Measurements from ENCODE around the gene CLEC19A. TPM values are rescaled to one million over a fixed set of nuclear protein-coding genes. Genes with fewer than 3 reads are reported as not detected.

The CLEC19A gene
- total and polyA plus RNA-seq, 2 experiments from 2014 or later: not detected

- no peaks in the 10 kb centered on the region for H3K9me3 Mint-ChIP-seq
- H3K36me3 Mint-ChIP-seq (ENCODE audit: low read depth): no peaks in the 10 kb centered on the region
- H3K4me2 ChIP-seq: no peak overlapping the region
- no peaks in the 10 kb centered on the region for H4K20me1 ChIP-seq (replicated peaks; ENCODE audit: insufficient read depth)
- no peaks in the 10 kb centered on the region for H3F3A ChIP-seq (replicated peaks; ENCODE audit: low read depth)
- DNase-seq (ENCODE audit: low spot score) (peak; percentile 13), ATAC-seq (peak; percentile 52)
- no peak overlapping the region for H3K4me3 ChIP-seq
- H3K27me3 Mint-ChIP-seq (ENCODE audit: insufficient read depth, low read depth, poor library complexity): peaks cover 6% of the 10 kb centered on the region
- H3K36me3 ChIP-seq (ENCODE audit: insufficient read depth): no peaks in the 10 kb centered on the region
- TF ChIP-seq POLR2AphosphoS5 (IDR thresholded peaks at IDR 0.05; ENCODE audit: low read depth) (no peak), ZNF114 (CRISPR knock-in tag; IDR thresholded peaks at IDR 0.05) (no peak), JUNB (IDR thresholded peaks at IDR 0.05; ENCODE audit: unreplicated experiment) (no peak), NANOG (IDR thresholded peaks at IDR 0.05; ENCODE audit: borderline replicate concordance) (no peak), STAT1 (IDR thresholded peaks at IDR 0.05; ENCODE audit: unreplicated experiment) (no peak), EZH2phosphoT487 (IDR thresholded peaks at IDR 0.05; ENCODE audit: unreplicated experiment) (no peak), EZH2 (IDR thresholded peaks at IDR 0.05; ENCODE audit: low read depth, unreplicated experiment) (no peak), ZNF331 (CRISPR knock-in tag; IDR thresholded peaks at IDR 0.05; ENCODE audit: low read depth) (no peak), CREB1 (CRISPR knock-in tag; IDR thresholded peaks at IDR 0.05; ENCODE audit: low read depth) (no peak)
- TF ChIP-seq, protein P1, sequence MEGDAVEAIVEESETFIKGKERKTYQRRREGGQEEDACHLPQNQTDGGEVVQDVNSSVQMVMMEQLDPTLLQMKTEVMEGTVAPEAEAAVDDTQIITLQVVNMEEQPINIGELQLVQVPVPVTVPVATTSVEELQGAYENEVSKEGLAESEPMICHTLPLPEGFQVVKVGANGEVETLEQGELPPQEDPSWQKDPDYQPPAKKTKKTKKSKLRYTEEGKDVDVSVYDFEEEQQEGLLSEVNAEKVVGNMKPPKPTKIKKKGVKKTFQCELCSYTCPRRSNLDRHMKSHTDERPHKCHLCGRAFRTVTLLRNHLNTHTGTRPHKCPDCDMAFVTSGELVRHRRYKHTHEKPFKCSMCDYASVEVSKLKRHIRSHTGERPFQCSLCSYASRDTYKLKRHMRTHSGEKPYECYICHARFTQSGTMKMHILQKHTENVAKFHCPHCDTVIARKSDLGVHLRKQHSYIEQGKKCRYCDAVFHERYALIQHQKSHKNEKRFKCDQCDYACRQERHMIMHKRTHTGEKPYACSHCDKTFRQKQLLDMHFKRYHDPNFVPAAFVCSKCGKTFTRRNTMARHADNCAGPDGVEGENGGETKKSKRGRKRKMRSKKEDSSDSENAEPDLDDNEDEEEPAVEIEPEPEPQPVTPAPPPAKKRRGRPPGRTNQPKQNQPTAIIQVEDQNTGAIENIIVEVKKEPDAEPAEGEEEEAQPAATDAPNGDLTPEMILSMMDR (conservative IDR thresholded peaks at IDR 0.05; ENCODE audit: low read depth in 2 of 2): no peak
- TF ChIP-seq, protein P2, sequence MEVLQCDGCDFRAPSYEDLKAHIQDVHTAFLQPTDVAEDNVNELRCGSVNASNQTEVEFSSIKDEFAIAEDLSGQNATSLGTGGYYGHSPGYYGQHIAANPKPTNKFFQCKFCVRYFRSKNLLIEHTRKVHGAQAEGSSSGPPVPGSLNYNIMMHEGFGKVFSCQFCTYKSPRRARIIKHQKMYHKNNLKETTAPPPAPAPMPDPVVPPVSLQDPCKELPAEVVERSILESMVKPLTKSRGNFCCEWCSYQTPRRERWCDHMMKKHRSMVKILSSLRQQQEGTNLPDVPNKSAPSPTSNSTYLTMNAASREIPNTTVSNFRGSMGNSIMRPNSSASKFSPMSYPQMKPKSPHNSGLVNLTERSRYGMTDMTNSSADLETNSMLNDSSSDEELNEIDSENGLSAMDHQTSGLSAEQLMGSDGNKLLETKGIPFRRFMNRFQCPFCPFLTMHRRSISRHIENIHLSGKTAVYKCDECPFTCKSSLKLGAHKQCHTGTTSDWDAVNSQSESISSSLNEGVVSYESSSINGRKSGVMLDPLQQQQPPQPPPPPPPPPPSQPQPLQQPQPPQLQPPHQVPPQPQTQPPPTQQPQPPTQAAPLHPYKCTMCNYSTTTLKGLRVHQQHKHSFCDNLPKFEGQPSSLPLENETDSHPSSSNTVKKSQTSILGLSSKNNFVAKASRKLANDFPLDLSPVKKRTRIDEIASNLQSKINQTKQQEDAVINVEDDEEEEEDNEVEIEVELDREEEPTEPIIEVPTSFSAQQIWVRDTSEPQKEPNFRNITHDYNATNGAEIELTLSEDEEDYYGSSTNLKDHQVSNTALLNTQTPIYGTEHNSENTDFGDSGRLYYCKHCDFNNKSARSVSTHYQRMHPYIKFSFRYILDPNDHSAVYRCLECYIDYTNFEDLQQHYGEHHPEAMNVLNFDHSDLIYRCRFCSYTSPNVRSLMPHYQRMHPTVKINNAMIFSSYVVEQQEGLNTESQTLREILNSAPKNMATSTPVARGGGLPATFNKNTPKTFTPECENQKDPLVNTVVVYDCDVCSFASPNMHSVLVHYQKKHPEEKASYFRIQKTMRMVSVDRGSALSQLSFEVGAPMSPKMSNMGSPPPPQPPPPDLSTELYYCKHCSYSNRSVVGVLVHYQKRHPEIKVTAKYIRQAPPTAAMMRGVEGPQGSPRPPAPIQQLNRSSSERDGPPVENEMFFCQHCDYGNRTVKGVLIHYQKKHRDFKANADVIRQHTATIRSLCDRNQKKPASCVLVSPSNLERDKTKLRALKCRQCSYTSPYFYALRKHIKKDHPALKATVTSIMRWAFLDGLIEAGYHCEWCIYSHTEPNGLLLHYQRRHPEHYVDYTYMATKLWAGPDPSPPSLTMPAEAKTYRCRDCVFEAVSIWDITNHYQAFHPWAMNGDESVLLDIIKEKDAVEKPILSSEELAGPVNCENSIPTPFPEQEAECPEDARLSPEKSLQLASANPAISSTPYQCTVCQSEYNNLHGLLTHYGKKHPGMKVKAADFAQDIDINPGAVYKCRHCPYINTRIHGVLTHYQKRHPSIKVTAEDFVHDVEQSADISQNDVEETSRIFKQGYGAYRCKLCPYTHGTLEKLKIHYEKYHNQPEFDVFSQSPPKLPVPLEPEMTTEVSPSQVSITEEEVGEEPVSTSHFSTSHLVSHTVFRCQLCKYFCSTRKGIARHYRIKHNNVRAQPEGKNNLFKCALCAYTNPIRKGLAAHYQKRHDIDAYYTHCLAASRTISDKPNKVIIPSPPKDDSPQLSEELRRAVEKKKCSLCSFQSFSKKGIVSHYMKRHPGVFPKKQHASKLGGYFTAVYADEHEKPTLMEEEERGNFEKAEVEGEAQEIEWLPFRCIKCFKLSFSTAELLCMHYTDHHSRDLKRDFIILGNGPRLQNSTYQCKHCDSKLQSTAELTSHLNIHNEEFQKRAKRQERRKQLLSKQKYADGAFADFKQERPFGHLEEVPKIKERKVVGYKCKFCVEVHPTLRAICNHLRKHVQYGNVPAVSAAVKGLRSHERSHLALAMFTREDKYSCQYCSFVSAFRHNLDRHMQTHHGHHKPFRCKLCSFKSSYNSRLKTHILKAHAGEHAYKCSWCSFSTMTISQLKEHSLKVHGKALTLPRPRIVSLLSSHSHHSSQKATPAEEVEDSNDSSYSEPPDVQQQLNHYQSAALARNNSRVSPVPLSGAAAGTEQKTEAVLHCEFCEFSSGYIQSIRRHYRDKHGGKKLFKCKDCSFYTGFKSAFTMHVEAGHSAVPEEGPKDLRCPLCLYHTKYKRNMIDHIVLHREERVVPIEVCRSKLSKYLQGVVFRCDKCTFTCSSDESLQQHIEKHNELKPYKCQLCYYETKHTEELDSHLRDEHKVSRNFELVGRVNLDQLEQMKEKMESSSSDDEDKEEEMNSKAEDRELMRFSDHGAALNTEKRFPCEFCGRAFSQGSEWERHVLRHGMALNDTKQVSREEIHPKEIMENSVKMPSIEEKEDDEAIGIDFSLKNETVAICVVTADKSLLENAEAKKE (CRISPR knock-in tag; IDR thresholded peaks at IDR 0.05): no peak
- TF ChIP-seq, protein P3, sequence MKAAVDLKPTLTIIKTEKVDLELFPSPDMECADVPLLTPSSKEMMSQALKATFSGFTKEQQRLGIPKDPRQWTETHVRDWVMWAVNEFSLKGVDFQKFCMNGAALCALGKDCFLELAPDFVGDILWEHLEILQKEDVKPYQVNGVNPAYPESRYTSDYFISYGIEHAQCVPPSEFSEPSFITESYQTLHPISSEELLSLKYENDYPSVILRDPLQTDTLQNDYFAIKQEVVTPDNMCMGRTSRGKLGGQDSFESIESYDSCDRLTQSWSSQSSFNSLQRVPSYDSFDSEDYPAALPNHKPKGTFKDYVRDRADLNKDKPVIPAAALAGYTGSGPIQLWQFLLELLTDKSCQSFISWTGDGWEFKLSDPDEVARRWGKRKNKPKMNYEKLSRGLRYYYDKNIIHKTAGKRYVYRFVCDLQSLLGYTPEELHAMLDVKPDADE (IDR thresholded peaks at IDR 0.05): no peak
- TF ChIP-seq, protein P4, sequence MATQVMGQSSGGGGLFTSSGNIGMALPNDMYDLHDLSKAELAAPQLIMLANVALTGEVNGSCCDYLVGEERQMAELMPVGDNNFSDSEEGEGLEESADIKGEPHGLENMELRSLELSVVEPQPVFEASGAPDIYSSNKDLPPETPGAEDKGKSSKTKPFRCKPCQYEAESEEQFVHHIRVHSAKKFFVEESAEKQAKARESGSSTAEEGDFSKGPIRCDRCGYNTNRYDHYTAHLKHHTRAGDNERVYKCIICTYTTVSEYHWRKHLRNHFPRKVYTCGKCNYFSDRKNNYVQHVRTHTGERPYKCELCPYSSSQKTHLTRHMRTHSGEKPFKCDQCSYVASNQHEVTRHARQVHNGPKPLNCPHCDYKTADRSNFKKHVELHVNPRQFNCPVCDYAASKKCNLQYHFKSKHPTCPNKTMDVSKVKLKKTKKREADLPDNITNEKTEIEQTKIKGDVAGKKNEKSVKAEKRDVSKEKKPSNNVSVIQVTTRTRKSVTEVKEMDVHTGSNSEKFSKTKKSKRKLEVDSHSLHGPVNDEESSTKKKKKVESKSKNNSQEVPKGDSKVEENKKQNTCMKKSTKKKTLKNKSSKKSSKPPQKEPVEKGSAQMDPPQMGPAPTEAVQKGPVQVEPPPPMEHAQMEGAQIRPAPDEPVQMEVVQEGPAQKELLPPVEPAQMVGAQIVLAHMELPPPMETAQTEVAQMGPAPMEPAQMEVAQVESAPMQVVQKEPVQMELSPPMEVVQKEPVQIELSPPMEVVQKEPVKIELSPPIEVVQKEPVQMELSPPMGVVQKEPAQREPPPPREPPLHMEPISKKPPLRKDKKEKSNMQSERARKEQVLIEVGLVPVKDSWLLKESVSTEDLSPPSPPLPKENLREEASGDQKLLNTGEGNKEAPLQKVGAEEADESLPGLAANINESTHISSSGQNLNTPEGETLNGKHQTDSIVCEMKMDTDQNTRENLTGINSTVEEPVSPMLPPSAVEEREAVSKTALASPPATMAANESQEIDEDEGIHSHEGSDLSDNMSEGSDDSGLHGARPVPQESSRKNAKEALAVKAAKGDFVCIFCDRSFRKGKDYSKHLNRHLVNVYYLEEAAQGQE (IDR thresholded peaks at IDR 0.05; ENCODE audit: unreplicated experiment): no peak
- no peak overlapping the region for H3K4me3 Mint-ChIP-seq
- no peaks in the 10 kb centered on the region for H3K79me2 ChIP-seq (replicated peaks; ENCODE audit: insufficient read depth)
- H3K9me2 ChIP-seq (ENCODE audit: insufficient read depth): no peaks in the 10 kb centered on the region; the same call in 1 of the 2 replicates
- no peak overlapping the region for H3K27ac Mint-ChIP-seq
- H3K27me3 ChIP-seq (ENCODE audit: insufficient read depth): no peaks in the 10 kb centered on the region
- peak overlapping the region; percentile 52 for H2AFZ ChIP-seq
- no peak overlapping the region for H3K27ac ChIP-seq (ENCODE audit: low read depth)
- H3K4me1 ChIP-seq (ENCODE audit: insufficient read depth): no peaks in the 10 kb centered on the region
- peaks cover 2% of the 10 kb centered on the region; the same call in 2 of the 3 replicates for H3K4me1 Mint-ChIP-seq
These were observed 19.2 kb downstream of the CLEC19A start for GRCh38 chr16:19304750-19305149.
